Suprapubic skin (tissue), 4 donors: ENCODE results near the gene COPS7B. TPM values are rescaled to one million over a fixed set of nuclear protein-coding genes. Genes with fewer than 3 reads are reported as not detected.

Experiments used
- DNase-seq, 2 donors: peaks; one replicate each; pipeline ENCODE4 v3.0.0-alpha.2; 2019; ENCODE audit warnings: low spot score in 2 of 2
- H3K27ac ChIP-seq: fragments of 200-600 bp; sonication (generic); one replicate; pipeline ENCODE4 v1.5.1; 2019
- H3K27me3 ChIP-seq: fragments of 200-600 bp; sonication (generic); one replicate; pipeline ENCODE4 v1.5.1; 2019
- H3K36me3 ChIP-seq: fragments of 200-600 bp; sonication (generic); one replicate; pipeline ENCODE4 v1.5.1; 2019
- H3K4me1 ChIP-seq: fragments of 200-600 bp; sonication (generic); one replicate; pipeline ENCODE4 v1.5.1; 2019
- H3K4me3 ChIP-seq: fragments of 200-600 bp; sonication (generic); one replicate; pipeline ENCODE4 v1.5.1; 2019; ENCODE audit warnings: mild to moderate bottlenecking
- H3K9me3 ChIP-seq: fragments of 200-600 bp; sonication (generic); one replicate; pipeline ENCODE4 v1.5.1; 2019
- EP300 ChIP-seq: sonication (generic); formaldehyde crosslinking; IDR thresholded peaks from one replicate; pipeline ENCODE4 v1.6.1; 2017; ENCODE audit warnings: antibody characterized with exemption
- POLR2A ChIP-seq, 2 donors: fragments of 450-650 bp; IDR thresholded peaks; one replicate each; pipeline ENCODE4 v1.6.1; 2017; ENCODE audit warnings: antibody characterized with exemption in 2 of 2, mild to moderate bottlenecking in 2 of 2, moderate library complexity in 2 of 2
- POLR2AphosphoS5 ChIP-seq, 3 donors: sonication (generic); formaldehyde crosslinking; IDR thresholded peaks; one replicate each; pipeline ENCODE4 v1.6.1; 2017; ENCODE audit warnings: antibody characterized with exemption in 3 of 3
- WGBS: methylation state at CpG from one replicate; pipeline ENCODE4 v1.1.5; 2018; 5-methylcytosine and 5-hydroxymethylcytosine counted together
- total RNA-seq, 4 donors: library from RNA; depleted of rRNA; stranded (reverse); fragments of >200 nt; gene quantifications; one replicate each; pipeline ENCODE4 v1.1.0, GENCODE V29; 2016
- TF ChIP-seq, protein P1 (sequence below), 2 donors: fragments of 200-600 bp in 1 of 2; fragments of 450-650 bp in 1 of 2; sonication (generic) in 1 of 2; IDR thresholded peaks; one replicate each; pipeline ENCODE4 v1.5.1; 2016 to 2019; ENCODE audit warnings: antibody characterized with exemption in 2 of 2, mild to moderate bottlenecking in 1 of 2, moderate library complexity in 1 of 2

COPS7B gene
- total RNA-seq, 4 donors from 2014 or later: 15.4 to 79.9 (median 33.6) TPM

- no peak for DNase-seq
These were observed 24.7 kb downstream of the COPS7B start for GRCh38 chr2:231810905-231811304.

DNA sequence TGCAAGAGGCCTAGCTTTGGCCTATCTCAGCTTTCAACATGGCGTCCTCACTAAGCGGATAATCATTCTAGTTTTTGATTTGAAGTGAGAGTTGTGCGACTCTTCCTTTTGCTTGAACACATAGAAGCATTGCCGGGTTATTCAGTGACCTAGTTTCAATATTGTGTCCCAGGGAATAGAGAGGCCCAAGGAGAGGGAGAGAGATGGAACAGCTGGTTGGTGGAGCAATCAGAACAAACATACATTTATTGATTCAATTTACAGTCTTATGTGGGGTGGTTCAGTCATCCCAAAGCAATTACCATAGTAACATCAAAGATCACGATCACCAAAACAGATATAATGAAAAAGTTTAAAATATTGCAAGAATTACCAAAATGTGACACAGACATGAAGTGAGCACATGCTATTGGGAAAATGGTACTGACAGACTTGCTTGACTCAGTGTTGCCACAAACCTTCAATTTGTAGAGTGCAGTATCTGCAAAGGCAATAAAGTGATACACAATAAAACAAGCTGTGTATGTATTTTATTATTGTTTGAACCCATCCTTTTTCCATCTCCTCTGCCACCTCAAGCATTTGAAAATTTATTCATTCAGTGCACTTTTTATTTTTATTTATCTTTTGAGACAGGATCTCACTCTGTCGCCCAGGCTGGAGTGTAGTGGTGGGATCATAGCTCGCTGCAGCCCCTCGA, 30.2 kb downstream of the COPS7B start:
- WGBS: 98% methylated on average over 8 of the region's 8 CpGs
- no peak overlapping the region for H3K27ac ChIP-seq
- H3K4me1 ChIP-seq: no peaks in the 10 kb centered on the region
- TF ChIP-seq POLR2AphosphoS5 (IDR thresholded peaks at IDR 0.05) (no peak), POLR2A (IDR thresholded peaks at IDR 0.05) (no peak), EP300 (no peak)
- TF ChIP-seq, protein P1, sequence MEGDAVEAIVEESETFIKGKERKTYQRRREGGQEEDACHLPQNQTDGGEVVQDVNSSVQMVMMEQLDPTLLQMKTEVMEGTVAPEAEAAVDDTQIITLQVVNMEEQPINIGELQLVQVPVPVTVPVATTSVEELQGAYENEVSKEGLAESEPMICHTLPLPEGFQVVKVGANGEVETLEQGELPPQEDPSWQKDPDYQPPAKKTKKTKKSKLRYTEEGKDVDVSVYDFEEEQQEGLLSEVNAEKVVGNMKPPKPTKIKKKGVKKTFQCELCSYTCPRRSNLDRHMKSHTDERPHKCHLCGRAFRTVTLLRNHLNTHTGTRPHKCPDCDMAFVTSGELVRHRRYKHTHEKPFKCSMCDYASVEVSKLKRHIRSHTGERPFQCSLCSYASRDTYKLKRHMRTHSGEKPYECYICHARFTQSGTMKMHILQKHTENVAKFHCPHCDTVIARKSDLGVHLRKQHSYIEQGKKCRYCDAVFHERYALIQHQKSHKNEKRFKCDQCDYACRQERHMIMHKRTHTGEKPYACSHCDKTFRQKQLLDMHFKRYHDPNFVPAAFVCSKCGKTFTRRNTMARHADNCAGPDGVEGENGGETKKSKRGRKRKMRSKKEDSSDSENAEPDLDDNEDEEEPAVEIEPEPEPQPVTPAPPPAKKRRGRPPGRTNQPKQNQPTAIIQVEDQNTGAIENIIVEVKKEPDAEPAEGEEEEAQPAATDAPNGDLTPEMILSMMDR (IDR thresholded peaks at IDR 0.05): no peak
- H3K27me3 ChIP-seq: no peaks in the 10 kb centered on the region
- H3K4me3 ChIP-seq: no peak overlapping the region
- H3K9me3 ChIP-seq: peaks cover 5% of the 10 kb centered on the region
- DNase-seq: no peak
- H3K36me3 ChIP-seq: peaks cover 16% of the 10 kb centered on the region

More at GRCh38 chr2:231810905-231811304, 24.7 kb downstream of the COPS7B start:
- no peaks in the 10 kb centered on the region for H3K4me1 ChIP-seq
- no peaks in the 10 kb centered on the region for H3K27me3 ChIP-seq
- peaks cover 66% of the 10 kb centered on the region for H3K36me3 ChIP-seq
- TF ChIP-seq EP300: no peak
- H3K4me3 ChIP-seq: no peak overlapping the region
- no peak overlapping the region for H3K27ac ChIP-seq
- H3K9me3 ChIP-seq: peaks cover 5% of the 10 kb centered on the region

GRCh38 chr2:231819447-231820042, 33.3 kb downstream of the COPS7B start:
- Histone ChIP-seq H3K27ac (no peak overlapping the region), H3K36me3 (no peaks in the 10 kb centered on the region), H3K9me3 (peaks cover 5% of the 10 kb centered on the region), H3K4me1 (no peaks in the 10 kb centered on the region), H3K4me3 (no peak overlapping the region), H3K27me3 (no peaks in the 10 kb centered on the region)
- TF ChIP-seq POLR2A (IDR thresholded peaks at IDR 0.05) (no peak), EP300 (no peak), POLR2AphosphoS5 (IDR thresholded peaks at IDR 0.05) (no peak)
- TF ChIP-seq, protein P1 (IDR thresholded peaks at IDR 0.05): no peak
- WGBS: 63% methylated on average over 2 of the region's 2 CpGs
- no peak for DNase-seq

DNA sequence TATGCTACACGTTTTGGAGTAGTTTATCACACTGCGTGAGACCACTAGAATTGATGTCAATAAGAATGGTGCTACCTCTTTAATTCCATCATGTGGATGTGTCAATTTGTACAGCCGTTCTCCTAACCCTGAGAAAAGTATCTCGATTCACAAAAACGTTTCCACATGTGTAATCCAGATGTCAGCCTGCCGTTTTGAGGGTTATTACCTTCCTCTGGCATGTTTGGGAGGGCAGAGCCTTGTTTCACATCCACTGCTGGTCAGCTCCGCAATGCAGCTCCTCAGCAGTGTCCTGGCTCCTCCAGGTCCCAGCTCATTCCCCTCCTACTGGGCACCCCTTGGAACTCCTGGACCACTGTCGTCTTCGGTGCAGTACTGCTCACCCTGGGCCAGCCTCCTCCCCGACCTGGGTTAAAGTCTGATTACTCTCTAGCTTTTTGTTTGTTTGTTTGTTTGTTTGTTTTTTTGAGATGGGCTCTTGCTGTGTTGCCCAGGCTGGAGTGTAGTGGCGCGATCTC, 34.6 kb downstream of the COPS7B start:
- Histone ChIP-seq H3K27ac (no peak overlapping the region), H3K4me1 (no peaks in the 10 kb centered on the region), H3K27me3 (no peaks in the 10 kb centered on the region), H3K9me3 (no peaks in the 10 kb centered on the region), H3K4me3 (no peak overlapping the region), H3K36me3 (no peaks in the 10 kb centered on the region)
- no peak for DNase-seq
- 66% methylated on average over 12 of the region's 12 CpGs for WGBS
- no peak for TF ChIP-seq POLR2AphosphoS5 (IDR thresholded peaks at IDR 0.05)
- TF ChIP-seq, protein P1 (IDR thresholded peaks at IDR 0.05): no peak
- TF ChIP-seq POLR2A (IDR thresholded peaks at IDR 0.05): no peak
- TF ChIP-seq EP300: no peak

GRCh38 chr2:231821908-231822307, 35.7 kb downstream of the COPS7B start:
- Histone ChIP-seq H3K27ac (no peak overlapping the region), H3K9me3 (no peaks in the 10 kb centered on the region), H3K4me3 (no peak overlapping the region), H3K36me3 (no peaks in the 10 kb centered on the region), H3K4me1 (no peaks in the 10 kb centered on the region), H3K27me3 (no peaks in the 10 kb centered on the region)
- TF ChIP-seq POLR2A (IDR thresholded peaks at IDR 0.05) (no peak), POLR2AphosphoS5 (IDR thresholded peaks at IDR 0.05) (no peak), EP300 (no peak)
- TF ChIP-seq, protein P1 (IDR thresholded peaks at IDR 0.05): no peak
- DNase-seq: no peak
- 57% methylated on average over 3 of the region's 3 CpGs for WGBS
